Endothelial cell (in vitro differentiated cells): ENCODE measurements around the gene B4GALT2. TPM values are rescaled to one million over a fixed set of nuclear protein-coding genes. Genes with fewer than 3 reads are reported as not detected.
A peak's percentile ranks its signal among the peaks of the same experiment; 100 is the strongest.

Source experiments
- DNase-seq: peaks from one replicate; pipeline ENCODE4 v3.0.0; 2021; ENCODE audit warnings: low spot score
- H3K27ac Mint-ChIP-seq: one replicate; pipeline ENCODE4 v1.8.0; 2021; ENCODE audit warnings: mixed read lengths, inconsistent platforms; ENCODE audit not compliant: unreplicated experiment
- H3K27me3 Mint-ChIP-seq: one replicate; pipeline ENCODE4 v1.8.0; 2021; ENCODE audit warnings: mild to moderate bottlenecking, moderate library complexity, mixed read lengths, inconsistent platforms; ENCODE audit not compliant: unreplicated experiment
- H3K36me3 Mint-ChIP-seq: one replicate; pipeline ENCODE4 v1.8.0; 2021; ENCODE audit warnings: mild to moderate bottlenecking, low read depth, mixed read lengths, inconsistent platforms; ENCODE audit not compliant: unreplicated experiment
- H3K4me1 Mint-ChIP-seq: one replicate; pipeline ENCODE4 v1.8.0; 2021; ENCODE audit warnings: mild to moderate bottlenecking, mixed read lengths, inconsistent platforms; ENCODE audit not compliant: unreplicated experiment
- H3K4me3 Mint-ChIP-seq: one replicate; pipeline ENCODE4 v1.8.0; 2021; ENCODE audit warnings: mild to moderate bottlenecking, mixed read lengths, inconsistent platforms; ENCODE audit not compliant: unreplicated experiment
- H3K9me3 Mint-ChIP-seq: one replicate; pipeline ENCODE4 v1.8.0; 2021; ENCODE audit warnings: mixed read lengths, inconsistent platforms; ENCODE audit not compliant: unreplicated experiment
- CTCF ChIP-seq: fragments of 200-600 bp; sonication (generic); IDR thresholded peaks from one replicate; pipeline ENCODE4 v1.5.0; 2021; ENCODE audit warnings: antibody characterized with exemption; ENCODE audit not compliant: unreplicated experiment
- total RNA-seq: library from RNA; stranded (reverse); fragmentation: NEBNext Ultra II Directional; extraction: Animal tissue kit (Norgen Biotek cat#: 25700); gene quantifications from one replicate; pipeline ENCODE4 v1.2.1, GENCODE V29; 2021; ENCODE audit not compliant: unreplicated experiment

B4GALT2 gene
- total RNA-seq, 1 donor from 2014 or later = 35.4 TPM

- Mint-ChIP-seq H3K4me1 (peaks cover 19% of the 10 kb centered on the region), H3K9me3 (no peaks in the 10 kb centered on the region), H3K27ac (peak overlapping the region; percentile 19), H3K36me3 (peaks cover 16% of the 10 kb centered on the region), H3K27me3 (peaks cover 9% of the 10 kb centered on the region), H3K4me3 (peak overlapping the region; percentile 96)
- DNase-seq = no peak
- no peak for TF ChIP-seq CTCF
Measured at GRCh38 chr1:43969416-43969745, 9.6 kb upstream of the B4GALT2 start.

GRCh38 chr1:43969746-43970466 lies 9.1 kb upstream of the B4GALT2 start, which contains the start of gene DPH2:
Gene DPH2 (plus strand): TSS chr1:43970010. CDS start chr1:43970176, 166 bp downstream.
- DNase-seq = peak; percentile 95
- Mint-ChIP-seq H3K36me3 (peaks cover 16% of the 10 kb centered on the region), H3K27ac (peak within 1 kb of the TSS; percentile 19), H3K4me1 (peaks cover 19% of the 10 kb centered on the region), H3K4me3 (peak within 1 kb of the TSS; percentile 96), H3K9me3 (no peaks in the 10 kb centered on the region), H3K27me3 (peaks cover 9% of the 10 kb centered on the region)
- TF ChIP-seq CTCF = peak; percentile 21

GRCh38 chr1:43970502-43970901 lies 8.5 kb upstream of the B4GALT2 start:
- no peaks in the 10 kb centered on the region for H3K9me3 Mint-ChIP-seq
- TF ChIP-seq CTCF = no peak
- DNase-seq = no peak
- H3K27me3 Mint-ChIP-seq = peaks cover 9% of the 10 kb centered on the region
- no peak overlapping the region for H3K27ac Mint-ChIP-seq
- H3K36me3 Mint-ChIP-seq = peaks cover 16% of the 10 kb centered on the region
- H3K4me1 Mint-ChIP-seq = peaks cover 19% of the 10 kb centered on the region
- peak overlapping the region; percentile 96 for H3K4me3 Mint-ChIP-seq

GRCh38 chr1:43970911-43971310 lies 8.1 kb upstream of the B4GALT2 start:
- peak overlapping the region; percentile 96 for H3K4me3 Mint-ChIP-seq

More at GRCh38 chr1:43970911-43971310, 8.1 kb upstream of the B4GALT2 start:
- H3K27ac Mint-ChIP-seq = no peak overlapping the region
- peaks cover 22% of the 10 kb centered on the region for H3K4me1 Mint-ChIP-seq
- peaks cover 16% of the 10 kb centered on the region for H3K36me3 Mint-ChIP-seq
- no peak for TF ChIP-seq CTCF
- H3K9me3 Mint-ChIP-seq = no peaks in the 10 kb centered on the region
- DNase-seq = no peak
- peaks cover 12% of the 10 kb centered on the region for H3K27me3 Mint-ChIP-seq
